ENCODE measurements around the gene KRTAP6-2.

DNA sequence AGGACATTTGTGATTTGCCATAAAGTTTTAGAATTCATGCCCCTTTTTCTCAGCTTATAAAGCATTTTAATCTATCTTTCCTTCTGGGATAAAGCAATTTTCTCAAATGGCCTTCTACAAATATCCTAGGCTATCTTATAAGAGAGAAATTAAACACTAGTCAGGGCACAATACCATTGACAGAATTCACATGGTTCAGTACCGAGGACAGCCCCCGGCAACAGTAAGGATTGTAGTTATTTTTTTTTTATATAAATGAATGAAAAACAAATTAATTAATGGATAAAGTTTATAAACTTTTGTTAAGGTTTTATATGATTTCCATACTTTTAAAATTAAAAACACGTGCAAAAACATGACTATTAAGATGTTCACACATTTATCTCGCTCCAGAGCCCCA, 29.4 kb upstream of the KRTAP6-2 start:
- TF ChIP-seq, protein P1, sequence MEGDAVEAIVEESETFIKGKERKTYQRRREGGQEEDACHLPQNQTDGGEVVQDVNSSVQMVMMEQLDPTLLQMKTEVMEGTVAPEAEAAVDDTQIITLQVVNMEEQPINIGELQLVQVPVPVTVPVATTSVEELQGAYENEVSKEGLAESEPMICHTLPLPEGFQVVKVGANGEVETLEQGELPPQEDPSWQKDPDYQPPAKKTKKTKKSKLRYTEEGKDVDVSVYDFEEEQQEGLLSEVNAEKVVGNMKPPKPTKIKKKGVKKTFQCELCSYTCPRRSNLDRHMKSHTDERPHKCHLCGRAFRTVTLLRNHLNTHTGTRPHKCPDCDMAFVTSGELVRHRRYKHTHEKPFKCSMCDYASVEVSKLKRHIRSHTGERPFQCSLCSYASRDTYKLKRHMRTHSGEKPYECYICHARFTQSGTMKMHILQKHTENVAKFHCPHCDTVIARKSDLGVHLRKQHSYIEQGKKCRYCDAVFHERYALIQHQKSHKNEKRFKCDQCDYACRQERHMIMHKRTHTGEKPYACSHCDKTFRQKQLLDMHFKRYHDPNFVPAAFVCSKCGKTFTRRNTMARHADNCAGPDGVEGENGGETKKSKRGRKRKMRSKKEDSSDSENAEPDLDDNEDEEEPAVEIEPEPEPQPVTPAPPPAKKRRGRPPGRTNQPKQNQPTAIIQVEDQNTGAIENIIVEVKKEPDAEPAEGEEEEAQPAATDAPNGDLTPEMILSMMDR (IDR thresholded peaks at IDR 0.05): no peak
- TF ChIP-seq EP300 (IDR thresholded peaks at IDR 0.05) (no peak), POLR2AphosphoS5 (IDR thresholded peaks at IDR 0.05) (no peak), POLR2A (IDR thresholded peaks at IDR 0.05; ENCODE audit: low read depth) (no peak)

Data from esophagus muscularis mucosa (tissue), 4 donors.